HG02759 (cell line): ENCODE data around the gene SCN2A.
A peak's percentile ranks its signal among the peaks of the same experiment; 100 is the strongest.

Source experiments
- ATAC-seq: cut with Tn5 transposase; IDR thresholded peaks from one replicate; pipeline ENCODE4 v1.9.1; 2021; ENCODE audit warnings: mild to moderate bottlenecking, moderate library complexity; ENCODE audit not compliant: unreplicated experiment

SCN2A gene

DNA sequence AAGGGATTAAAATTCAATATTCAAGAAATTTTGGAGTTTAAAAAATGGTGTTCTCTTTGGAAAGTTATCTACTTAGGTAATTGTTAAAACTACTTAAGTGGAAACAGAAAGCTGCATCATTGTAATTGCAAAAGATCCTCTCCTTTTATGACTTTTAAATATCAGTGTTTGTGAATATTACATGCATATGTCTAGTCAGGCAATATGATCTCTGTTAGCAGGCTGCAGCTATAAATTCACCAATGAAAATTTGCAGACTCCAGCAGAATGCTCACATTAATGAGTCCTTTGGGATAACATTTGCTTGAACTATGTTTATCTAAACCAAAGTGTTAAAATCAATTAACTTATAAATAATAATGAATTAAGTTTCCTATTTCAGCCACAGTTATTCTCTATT, 171.1 kb downstream of the SCN2A start:
- ATAC-seq, result no peak

DNA sequence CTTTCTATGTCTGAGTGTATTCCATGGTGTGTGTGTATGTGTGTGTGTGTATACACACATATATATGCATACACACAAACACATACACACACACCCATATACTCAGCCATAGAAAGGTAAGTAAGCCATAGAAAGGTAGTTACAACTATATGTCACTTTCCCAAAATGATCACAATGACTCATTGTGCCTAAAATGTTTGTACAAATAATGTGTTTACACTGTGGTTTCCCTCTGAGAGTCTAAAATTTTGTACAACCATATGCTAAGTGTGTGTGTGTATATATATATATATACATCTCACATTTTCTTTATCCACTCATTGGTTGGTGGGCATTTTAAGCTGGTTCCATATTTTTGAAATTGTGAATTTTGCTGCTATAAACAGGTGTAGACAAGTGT, 175.0 kb downstream of the SCN2A start:
- ATAC-seq, result no peak

DNA sequence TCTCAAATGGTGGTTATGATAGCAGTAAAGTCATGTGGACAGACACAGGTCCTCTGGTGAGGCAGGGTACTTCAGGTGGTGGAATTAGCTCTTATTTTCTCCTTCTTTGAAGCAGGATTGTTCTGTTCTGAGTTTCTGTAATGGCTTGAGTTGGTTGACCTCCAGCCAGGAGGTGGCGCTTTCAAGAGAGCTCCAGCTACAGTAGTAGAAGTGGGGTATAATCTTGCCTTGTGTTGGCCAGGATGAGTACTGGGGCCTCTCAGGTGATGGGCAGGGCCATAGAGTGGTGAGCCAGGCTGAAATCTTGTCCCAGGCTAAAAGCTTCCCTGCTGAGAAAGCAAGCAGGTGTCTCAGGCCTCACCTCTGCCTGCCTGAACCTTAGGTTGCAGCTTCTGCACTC, 177.8 kb downstream of the SCN2A start:
- ATAC-seq, result no peak

DNA sequence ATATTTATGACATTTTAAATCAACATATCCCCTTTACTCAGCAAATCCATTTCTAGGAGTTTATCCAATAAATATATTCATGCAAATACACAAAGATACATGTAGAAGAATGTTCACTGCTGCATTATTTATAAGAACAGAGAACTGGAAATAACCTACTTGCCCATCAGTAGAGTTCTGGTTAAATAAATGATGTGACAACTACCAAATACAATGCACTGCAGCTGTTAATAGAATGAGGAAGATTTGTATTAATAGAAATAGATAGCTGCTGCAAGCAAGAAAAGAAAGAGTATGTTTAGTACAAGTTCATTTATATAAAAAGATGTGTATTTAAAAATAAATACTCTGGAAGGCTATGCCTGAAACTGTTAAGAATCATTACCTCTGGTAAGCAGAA, 181.0 kb downstream of the SCN2A start:
- no peak for ATAC-seq

DNA sequence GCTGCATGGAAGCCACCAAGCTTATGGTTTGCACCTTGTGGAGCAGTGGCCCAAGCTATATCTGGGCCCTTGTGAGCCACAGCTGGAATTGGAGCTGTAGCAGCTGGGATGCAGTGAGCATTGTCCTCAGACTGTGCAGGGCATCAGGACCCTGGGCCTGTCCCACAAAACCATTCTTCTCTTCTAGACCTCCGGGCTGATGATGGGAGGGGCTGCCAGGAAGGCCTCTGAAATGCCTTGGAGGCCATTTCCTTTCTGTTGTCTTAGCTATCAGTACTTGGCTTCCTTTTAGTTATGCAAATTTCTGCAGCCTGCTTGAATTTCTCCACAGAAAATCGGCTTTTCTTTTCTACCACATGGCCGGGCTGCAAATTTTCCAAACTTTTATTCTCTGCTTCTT, 183.9 kb downstream of the SCN2A start:
- no peak for ATAC-seq

DNA sequence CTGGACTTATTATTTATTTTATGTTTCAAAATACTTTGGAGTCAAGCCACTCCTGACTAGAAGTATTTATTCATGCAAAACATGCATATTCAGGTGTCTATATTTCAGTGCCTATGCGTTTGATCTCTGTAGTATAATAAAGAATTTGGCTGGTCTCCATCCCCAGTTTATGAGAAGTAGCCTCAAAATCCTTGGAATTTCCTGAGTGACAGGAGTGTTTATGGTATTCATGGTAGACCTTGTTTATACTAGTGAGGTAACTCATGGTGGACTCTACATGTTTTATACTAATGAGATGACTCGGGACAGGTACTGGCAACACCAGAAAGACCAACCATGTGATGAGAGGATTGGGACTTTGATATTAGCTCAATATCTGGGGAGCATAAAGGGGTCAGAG, 186.3 kb downstream of the SCN2A start:
- no peak for ATAC-seq

DNA sequence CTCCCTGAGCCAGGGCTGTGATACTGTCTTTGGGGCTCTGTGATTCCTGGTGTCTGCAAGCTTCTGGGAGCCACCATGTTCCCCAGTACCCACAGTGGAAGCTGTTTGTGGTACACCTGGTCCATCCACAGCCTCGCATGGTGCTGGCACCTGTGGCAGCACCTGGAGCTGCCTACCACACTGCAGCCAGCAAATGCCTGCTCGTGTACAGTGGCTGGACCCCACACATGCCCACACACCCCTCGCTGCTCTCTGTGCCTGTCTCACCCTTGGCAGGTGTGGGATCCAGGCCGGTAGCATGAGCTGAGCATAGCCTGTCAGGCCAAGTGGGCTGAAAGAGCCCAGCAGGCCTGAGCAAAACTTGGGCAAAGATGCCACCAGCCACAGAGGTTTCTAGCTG, 188.5 kb downstream of the SCN2A start:
- ATAC-seq, result no peak

DNA sequence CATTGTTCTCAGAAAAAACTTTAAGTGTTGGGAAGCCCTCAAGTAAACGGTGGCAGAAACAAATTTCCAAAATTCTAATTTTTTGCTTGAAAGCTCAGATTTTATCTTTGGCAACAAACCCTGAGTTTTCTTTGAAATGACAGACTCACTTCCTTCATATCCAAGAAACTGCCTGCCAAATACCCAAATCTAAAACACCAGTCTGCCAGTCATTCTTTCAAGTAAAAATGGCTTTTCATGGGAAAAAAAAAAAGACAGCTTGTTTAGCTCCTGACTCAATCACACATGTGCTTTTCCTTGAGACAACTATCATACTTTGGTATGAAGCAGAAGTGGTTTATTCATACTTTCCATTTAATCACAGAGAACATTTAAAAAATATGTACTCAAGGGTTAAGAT, 189.7 kb downstream of the SCN2A start:
- ATAC-seq, result no peak

DNA sequence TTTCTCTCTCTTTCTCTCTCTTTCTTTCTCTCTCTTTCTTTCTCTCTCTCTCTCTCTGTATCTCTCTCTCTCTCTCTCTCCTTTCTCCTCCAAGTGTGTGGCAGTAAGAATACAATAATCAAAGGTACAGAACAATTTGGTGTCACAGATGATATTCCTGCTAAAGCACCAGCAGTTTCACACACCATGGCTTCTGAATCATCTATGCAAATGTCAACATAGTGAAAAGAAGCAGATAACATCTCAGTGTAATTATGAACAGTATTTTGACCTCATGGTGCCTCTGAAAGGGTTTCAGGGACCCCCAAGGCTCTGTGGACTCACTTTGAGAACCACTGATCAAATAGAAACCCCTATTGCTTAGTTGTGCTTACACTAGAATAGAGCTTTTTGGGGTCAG, 191.8 kb downstream of the SCN2A start:
- no peak for ATAC-seq

DNA sequence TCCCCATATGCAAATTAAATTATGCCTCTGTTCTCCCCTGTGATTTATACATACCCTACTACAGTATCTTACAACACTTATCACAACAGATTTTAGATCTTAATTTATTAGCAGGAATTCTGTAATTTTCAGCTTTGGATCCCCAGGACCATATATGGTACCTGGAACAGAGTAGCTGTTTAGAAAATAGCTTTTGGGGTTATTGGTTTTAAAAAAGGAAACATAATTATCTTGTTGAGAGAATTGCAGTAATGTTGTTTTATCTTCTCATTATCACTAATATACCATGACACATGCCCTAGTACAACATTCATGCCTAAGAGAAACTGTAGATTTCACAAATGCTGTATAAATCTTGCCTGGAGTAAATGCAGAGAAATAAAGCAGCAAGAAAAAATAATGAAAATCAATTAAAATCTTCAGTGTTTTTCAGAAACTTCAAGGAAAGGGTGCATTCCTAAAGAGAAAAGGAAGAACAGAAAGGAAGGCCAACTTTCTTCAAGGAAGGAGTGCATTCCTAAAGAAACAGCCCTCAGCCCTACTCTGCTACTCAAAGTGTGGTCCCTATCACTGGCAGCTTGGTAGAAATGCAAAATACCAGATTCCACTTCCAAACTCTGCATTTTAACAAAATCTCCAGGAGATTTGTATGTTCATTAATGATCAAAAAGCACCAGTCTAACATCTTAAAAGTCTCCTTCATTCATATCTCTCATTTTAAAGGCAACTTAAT, 193.2 kb downstream of the SCN2A start:
- ATAC-seq, result no peak

DNA sequence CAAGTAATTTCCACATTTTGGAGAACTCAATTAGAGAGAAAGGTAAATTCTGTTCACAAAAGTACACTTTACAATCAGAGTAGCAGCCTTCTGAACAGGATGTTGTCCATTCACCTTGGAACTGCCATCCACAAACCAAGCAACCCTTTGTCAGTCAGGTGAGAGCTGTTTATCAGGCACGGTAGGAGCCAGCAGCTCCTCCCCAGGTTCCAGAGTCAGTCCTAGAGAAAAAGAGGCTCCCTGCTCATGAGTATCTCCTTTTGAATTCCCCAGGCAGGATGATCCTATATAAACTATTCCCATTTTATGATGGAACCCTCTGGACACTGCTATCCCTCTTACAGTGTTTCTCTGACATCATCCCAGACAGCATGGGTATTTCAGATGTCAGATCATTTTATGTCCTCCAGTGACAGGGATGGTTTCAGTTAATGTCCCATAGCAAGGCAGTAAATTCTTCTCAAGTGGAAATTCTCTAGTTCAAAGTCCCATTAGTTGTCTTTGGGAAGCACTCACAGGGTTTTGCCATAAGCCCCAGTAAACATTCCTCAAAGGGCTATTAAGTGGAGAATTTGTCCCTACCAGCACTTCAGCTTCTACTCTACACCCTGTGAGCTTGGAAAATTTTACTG, 195.8 kb downstream of the SCN2A start:
- no peak for ATAC-seq

DNA sequence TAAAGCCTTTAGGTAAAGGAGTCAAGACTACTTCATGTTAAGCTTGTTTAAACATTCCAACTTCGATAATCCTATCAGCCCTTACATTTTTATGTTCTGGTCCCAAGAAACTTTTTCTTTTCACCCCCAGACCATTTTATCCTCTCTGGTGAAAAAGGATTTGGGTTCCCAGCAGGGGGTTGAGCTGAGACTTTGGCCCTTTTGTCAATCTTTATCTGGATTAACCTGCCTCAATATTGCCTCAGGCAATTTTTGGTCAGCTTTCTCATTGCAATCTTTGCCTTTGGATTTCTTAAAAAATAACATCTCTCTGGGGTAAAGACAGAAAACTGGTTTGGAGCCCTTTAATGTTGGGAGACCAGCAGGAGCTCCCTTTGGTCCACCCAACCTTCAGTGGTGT, 196.4 kb downstream of the SCN2A start:
- no peak for ATAC-seq

DNA sequence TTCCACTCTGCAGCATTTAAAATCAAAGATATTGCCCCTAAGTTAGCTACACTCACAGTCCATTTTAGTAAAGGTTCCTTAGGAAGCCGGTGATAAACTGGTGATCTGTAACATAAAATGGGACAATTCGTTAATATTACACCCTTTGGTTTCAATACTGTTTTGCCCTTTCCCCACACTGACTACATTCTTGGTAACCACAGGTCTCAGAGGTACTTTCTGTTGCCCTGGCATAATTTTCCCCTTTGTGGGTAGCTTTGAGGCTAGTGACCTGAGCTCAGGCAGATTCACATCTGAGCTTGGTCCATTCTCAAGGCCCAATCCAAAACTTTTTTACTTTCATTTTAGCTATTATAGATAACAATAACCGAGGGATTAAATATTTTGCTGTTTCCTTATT, 197.3 kb downstream of the SCN2A start:
- peak; percentile 71 for ATAC-seq

DNA sequence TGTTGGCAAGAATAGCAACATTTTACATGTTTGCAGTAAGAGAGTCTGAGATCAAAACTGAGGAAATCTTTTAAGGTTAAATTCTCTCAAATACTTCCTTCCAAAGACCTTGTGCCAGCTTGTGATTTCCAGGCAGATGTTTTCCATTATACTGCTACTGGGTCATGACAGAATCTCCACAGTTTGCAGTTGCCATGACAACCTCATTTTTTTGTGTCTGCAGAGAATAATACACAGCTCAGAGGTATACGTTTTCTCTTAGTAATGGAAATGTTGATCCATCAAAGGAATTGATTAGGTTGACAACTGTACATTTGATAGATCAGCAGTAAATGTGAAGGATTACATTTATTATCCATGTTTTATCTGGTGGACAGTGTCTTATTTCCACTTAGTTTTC, 201.2 kb downstream of the SCN2A start:
- ATAC-seq, result no peak
